Stimulated activated CD8-positive, alpha-beta memory T cell treated with anti-CD3 and anti-CD28 coated beads, Interleukin-15, amount 100 ng/mL, for 48 hours (primary cell): ENCODE results near the gene MYO1H.

ENCODE experiments used
- DNase-seq, 2 donors: peaks; one replicate each; pipeline ENCODE4 v3.0.0-alpha.2; 2020; ENCODE audit warnings: low read depth in 2 of 2

MYO1H gene

DNA sequence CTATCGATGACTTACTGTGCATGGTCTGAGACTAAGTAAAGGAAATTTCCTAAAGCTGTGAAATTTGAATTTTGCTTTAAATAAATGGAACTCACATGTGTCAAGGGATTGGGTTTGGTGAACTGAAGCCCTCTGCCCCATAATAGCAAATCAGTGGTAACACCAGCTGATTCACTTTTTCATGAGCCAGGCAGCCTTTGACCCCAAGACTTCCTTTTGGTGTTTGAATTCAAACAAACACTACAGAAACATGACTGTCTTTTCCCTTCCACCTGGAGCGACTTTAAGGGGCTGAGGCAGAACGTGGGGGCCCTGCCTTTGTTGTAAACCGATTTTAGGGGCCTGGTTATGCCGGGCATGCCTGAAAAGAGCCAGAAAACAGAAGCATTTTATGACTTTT lies 100.6 kb downstream of the MYO1H start:
- DNase-seq = no peak

- DNase-seq = no peak
Observed at GRCh38 chr12:109448707-109449390, 101.1 kb downstream of the MYO1H start.

GRCh38 chr12:109449845-109450532 lies 102.3 kb downstream of the MYO1H start:
- DNase-seq = no peak

DNA sequence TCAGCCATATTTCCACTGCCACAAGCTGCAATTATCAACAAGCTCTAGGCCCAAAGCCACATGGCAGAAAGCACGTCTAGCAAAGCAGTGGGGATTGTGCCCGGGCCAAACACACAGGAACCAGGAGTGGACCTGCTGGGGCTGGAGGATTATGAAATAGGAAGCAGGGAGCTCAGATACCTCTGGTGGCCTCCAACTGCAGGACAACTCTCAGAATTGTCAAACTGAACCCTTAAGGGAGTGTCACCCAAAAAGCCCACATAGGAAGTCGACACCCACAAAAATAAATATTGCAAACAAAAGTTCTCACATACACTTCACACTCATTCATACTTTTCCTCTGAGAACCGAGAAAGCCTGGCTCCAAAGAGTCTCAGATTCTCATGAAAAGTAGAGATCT lies 103.3 kb downstream of the MYO1H start:
- no peak for DNase-seq

GRCh38 chr12:109451400-109451799 lies 103.7 kb downstream of the MYO1H start:
- DNase-seq = no peak

DNA sequence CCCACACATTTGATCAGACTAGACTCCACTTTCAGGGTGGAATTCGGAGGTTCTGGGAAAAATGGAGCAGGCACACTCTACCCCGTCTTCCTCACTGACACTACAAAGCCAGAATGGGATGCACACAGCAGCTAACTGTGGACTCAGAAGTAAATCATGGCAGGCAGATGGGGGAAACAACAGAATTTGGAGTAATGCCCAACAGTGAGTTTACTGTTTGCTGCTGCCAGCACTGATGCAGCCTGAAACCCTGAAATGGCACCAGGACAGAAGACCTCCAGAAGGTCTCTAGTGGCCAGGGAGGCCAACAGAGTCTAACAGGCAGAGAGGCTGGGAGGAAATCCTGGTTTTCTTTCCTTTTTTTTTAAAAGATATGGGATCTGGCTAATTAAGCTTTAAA lies 104.8 kb downstream of the MYO1H start:
- no peak for DNase-seq

DNA sequence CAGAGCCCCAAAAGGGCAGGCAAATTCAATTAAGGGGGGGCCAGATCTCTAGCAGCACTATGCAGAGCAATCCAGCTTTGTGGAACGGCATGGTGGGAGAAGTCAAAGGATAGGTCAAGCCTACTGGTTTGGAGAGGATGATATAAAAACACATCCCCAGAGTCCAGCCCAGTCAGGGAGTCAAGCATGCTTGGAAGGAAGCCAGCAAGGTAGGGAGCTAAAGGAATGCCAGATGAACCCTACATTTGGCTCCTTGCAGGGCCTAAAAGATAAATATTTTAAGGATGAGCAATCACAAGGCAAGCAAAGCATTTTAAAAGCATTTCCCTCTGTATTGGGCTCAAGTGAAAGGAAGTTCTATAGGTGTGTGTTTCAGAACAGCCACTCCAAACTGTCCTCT lies 108.0 kb downstream of the MYO1H start:
- DNase-seq = no peak

DNA sequence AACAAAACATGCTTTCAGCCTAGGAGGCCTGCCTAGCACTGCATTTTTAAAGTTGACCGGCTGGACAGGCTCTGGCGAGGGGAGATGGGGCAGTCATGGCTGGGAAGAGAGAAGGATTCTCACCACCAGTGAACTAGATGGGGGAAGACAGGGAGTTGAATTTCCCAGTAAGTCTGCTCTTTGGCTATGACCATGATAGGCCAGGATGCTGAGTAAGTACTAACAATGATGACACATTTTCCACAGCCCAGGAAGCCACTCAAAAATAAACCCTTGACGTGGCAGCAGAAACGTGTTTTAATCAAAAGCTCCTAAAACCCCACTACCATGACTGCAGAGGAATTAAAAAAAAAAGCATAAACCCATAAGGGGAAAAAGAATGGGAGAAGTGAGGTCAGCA lies 110.4 kb downstream of the MYO1H start:
- no peak for DNase-seq

DNA sequence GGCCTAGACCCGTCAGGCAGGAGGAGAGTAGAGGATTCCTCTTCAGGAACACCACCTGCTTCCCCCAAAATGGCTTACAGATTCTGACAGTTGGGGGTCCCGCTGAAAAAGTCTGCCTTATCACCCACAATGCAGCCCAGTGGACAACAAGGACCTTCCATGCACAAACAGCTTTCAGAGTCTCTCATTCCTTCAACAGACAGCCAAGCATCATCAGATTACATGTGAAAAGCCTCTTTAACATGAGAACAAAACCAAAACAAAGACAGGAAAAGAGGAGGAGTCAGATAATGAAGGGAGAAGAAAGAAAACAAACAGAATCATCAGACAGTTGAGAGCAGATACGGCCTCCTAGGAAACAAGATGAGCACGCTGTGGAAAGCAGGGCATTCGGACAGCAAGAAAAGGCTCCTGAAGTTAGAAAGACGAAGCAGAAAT lies 111.1 kb downstream of the MYO1H start:
- DNase-seq = no peak

DNA sequence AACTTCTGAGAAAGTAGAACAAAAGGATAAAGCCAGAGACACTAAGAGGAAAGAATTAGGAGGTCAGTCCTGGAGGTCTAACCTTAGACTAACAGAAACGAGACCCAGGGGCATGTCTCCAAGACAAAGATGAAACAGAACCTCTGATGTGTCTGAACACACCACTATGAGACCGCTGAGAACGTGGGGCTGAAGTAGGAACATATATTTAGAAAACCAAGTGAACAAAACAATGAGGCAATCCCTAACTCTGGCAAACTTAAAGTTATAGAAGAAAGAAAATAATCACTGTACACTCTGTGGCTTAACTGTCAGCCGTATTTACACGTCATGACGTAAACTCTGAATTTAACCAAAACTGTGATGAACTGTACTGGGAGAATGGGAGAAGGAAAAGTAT lies 111.5 kb downstream of the MYO1H start:
- no peak for DNase-seq

DNA sequence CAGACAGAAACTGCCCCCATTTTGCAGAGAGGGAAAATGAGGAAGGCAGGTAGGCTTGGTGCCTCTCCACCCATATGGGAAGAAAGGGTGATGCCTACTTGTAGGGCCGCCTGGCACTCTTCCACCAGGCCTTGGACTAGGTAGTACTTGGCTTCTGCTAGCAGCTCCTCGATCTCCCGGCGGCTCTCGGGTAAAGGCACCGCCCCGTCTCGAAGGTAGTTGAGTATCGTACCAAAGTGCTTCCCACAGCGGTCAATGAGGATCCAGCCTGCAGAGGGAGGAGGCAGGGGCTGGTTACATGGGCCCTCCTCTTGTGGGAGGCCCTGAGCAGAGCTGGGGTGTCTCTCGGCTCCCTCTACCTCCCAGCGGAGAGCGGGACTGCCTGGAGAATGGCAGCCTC lies 112.8 kb downstream of the MYO1H start:
- DNase-seq = no peak

DNA sequence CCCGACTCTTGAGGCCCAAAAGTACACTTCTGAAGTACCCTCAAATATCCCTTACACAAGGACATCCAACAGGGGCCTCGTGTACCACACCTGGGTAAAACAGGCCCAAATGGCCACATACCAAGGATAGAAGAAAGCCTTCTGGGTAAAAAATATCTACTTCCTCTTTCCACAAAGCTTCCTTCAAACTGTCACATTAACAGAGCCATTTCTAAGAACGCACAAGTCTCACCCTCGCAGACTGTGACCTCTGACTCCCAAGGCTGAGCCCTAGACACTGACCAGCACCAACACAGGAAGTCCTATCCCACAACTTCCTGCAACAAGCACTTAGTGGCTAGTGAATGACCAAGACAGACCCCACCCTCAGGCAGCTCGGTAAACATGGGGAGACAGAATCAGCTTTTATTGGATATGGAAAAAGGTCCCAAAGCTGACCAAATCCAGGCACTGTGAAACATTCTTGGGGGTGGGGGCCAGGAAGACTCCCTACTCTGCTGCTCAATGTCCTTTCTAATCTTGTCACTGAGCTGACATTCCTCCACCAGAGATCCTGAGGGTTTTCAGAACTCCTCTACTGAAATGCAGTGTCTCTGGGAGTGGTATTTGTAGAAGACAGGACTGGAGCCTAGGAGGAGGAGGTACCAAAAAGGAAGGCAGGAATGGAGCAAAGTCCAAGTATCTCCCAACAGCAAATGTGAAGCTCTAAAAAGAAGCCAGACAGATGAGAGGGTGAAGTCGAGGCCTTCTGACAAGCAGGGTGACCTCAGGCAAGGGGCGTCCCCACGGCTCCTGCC lies 113.5 kb downstream of the MYO1H start:
- no peak for DNase-seq

- no peak for DNase-seq
Observed at GRCh38 chr12:109461846-109462756, 114.4 kb downstream of the MYO1H start.

DNA sequence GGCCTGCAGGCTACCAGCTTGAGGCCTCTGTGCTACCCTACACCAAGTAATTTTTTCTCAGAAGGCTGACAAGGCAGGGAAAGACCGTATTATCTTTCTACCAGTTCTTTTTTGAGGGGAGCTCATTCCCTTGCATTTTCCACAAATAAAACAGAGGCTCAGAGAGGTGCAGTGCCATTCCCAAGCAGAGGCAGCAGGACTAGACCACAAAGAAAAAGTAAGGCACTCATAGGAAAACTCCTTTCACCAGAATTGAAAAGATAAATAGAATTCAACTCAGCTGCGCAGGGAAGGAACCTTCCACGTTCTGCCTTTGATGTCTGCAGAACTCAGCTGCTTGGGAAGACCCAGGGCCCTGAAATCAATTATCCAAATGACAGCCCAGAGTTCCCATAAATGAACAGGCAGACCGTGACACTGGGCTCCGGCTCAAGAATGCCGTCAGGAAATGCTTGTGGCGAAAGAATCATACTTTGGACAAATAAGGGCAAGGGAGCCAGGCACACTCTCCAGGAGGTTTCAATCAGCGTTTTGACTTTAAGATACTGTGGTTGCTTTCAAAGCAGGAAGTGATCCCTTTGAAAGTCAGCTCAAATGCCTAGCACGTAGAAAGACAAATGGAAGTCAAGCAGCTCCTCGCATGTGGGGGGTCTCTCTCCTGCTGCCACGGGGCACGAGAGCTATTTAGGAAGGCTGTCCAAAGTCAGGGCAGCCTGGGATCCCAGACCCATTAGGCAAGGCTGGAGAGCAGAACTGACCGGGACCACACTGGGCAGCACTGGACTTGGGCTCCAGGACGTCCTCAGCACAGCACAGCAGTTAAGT lies 115.4 kb downstream of the MYO1H start:
- no peak for DNase-seq

DNA sequence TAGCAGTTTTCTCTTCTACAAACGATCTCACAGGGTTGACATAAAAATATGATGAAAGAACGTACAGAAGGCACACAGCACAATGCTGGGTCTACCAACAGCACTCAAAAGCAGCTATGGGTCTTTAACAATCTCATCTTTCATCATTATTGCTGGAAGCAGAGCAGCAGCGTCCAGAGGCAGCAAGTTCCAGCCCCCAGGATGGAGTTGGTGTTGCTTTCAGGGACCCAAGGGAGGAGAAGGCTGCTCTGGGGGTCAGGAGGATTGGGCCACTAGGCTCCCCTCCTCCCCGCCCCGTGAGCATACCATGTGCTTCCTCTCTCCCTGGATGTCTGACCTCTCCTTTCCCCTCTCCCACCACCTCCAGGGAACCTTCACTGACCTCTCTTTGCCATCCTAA lies 116.1 kb downstream of the MYO1H start:
- DNase-seq = no peak

DNA sequence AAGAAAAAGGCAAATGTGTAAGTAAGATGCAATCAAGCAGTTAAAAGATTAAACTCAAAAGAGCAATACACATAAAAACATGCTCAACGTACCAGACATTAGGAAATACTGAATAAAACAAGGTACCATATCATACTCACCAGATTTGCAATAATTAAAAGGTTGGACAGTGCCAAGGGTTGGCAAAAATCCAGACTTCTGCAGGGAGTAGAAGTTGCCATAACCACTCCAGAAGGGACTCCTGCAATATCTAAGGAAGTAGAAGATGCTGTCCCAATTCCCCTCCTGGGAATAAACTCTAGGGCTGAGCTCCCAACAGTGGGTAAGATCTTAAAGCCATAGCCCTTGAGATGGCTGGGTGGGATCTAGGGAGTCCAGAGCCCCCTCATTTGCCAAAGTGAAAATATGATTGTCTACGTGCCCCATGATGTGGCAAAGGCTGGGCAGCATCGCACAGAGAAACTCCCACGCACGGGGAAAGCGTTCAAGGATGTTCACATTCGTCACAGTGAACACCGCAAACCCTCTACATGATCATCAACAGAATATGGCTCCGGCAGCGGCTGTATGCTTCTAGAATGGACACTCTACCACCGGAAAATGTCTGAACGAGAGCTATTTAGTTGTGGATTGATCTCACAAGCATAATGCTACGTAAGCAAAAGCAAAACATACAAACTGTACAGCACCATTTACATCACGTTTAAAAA lies 117.1 kb downstream of the MYO1H start:
- no peak for DNase-seq

DNA sequence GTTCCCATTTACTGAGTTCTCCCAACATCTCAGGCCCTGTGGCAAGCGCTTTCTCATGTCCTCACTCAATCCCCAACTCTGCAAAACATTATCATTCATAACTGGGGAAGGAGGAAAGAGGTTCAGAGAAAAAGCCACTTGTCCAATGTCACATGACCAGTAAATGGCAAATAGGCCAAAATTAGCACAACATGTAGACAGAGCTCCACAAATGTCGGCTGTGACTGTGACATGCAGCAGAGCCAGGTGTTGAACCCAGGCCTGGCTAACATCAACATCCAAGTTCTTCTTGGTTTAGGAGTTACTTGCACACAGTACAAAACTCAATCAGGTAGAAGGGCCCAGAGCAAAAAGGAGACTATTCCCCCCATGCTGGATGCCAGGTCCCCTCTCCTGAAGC lies 118.6 kb downstream of the MYO1H start:
- DNase-seq = no peak

GRCh38 chr12:109466821-109467220 lies 119.1 kb downstream of the MYO1H start:
- no peak for DNase-seq

DNA sequence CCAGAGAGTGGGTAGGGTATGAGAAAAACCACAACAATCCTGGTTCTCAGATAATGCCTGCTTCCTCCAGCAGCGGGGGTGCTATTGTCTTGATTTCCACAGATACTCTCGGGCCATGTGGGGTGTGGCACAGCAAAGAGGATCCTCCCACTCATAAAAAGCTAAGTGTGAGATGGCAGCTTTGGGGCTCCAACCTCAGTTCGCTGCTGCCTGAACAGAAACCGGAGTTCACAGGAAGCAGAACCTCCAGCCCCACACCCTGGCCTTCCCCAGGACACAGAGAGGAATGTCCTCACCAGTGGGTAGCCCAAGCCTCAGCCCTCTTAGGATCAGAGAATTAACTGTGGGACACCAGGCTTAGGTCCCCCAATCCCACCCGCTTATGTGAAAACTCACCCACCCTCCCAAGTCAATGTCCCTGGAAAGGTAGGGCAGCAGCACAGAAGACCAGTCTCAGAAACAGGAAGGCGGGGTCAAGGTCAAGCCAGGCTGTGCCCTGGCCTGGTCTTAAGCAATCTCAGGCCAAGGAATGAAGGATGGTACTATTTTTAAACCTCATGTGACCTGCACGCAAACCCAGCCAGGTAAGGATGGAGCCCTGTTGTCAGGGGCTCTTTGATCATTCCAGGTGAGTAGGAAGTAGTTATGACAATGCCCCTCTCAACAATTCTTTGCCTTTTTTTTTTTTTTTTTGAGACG lies 120.4 kb downstream of the MYO1H start:
- no peak for DNase-seq

GRCh38 chr12:109469517-109469916 lies 121.8 kb downstream of the MYO1H start:
- DNase-seq = no peak
